Activated naive CD4-positive, alpha-beta T cell treated with anti-CD3 and anti-CD28 coated beads, Interleukin-2, amount 50 U/mL, for 72 hours (primary cell): ENCODE data around the gene USP12. TPM values are rescaled to one million over a fixed set of nuclear protein-coding genes. Genes with fewer than 3 reads are reported as not detected.
"Not testable (repeated sequence)": the region's sequence is repeated elsewhere in the genome, so short reads cannot be mapped to it uniquely, and the experiment has no call there.

Experiments
- ATAC-seq, 2 donors: fragments of 150-1000 bp; cut with Tn5 transposase; 2 replicates each; pipeline ENCODE4 v1.10.0; 2021; ENCODE audit warnings: mild to moderate bottlenecking in 2 of 2, moderate library complexity in 2 of 2
- DNase-seq, 2 donors: peaks; one replicate each; pipeline ENCODE4 v3.0.0; 2021 to 2022; ENCODE audit warnings: low spot score in 2 of 2
- H3K27ac Mint-ChIP-seq, 2 donors: one replicate each; pipeline ENCODE4 v1.8.0; 2022; ENCODE audit warnings: mild to moderate bottlenecking in 2 of 2, mixed read lengths in 2 of 2
- H3K36me3 Mint-ChIP-seq, 2 donors: one replicate each; pipeline ENCODE4 v1.8.0; 2022; ENCODE audit warnings: mixed read lengths in 2 of 2
- H3K9me3 Mint-ChIP-seq, 2 donors: one replicate each; pipeline ENCODE4 v1.8.0; 2022; ENCODE audit warnings: mixed read lengths in 2 of 2
- total RNA-seq, 2 donors: library from RNA; stranded (reverse); gene quantifications; one replicate each; pipeline ENCODE4 v1.2.3, GENCODE V29; 2022

The USP12 gene
- total RNA-seq, 2 donors from 2014 or later, result 34.8 to 35.6 TPM

DNA sequence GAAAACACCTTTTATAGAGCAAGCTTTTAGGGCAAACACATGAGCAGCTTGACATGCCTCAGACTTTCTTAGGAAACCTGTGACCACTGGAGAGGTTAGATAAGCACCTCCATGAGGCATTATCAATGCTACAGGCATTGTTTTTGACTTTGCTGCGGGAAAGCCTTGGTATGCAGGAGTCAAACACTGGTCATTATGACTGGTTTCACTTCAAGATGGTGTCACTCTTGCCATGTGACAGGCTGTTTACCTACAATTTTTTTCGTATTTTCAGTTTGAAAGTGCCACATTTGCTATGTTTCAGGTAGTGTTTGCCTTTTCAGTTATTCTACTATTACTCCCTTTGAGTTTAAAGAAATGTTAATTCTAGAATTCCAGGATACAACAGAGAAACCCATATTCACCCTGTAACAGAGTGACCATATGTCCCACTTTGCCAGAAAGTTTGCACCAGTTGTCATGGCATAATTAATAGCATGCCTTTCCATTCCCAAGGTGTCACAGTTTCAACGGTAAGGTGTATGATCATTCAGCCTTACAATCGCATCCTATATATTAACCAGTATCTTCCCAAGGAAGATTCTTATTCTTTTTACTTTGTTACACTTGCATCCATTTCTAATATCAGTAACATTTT lies 33.0 kb downstream of the USP12 start:
- no peak overlapping the region for H3K27ac Mint-ChIP-seq
- H3K9me3 Mint-ChIP-seq, result no peaks in the 10 kb centered on the region

DNA sequence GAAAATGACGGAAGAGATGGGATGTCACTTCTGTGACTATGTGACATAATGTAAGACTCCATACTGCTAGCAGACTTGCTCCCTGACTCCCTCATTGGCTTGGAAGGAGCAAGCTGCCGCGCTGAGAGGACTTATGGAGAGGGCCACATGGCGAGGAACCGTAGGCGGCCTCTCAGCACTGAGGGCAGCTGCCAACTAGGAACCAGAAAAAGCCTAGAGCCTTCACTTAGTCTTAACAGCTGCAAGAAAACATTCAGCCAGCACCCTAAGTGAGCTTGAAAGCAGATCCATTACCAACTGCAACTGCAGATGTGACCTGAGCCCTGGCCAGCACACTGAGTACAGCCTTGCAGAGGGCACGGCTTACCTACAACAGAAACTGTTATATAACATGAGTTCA lies 33.9 kb downstream of the USP12 start:
- ATAC-seq (no peak), DNase-seq (no peak)
- Mint-ChIP-seq H3K36me3 (peaks cover 7 to 27% of the 10 kb centered on the region in 2 donors), H3K27ac (peak overlapping the region in 1 of 2 donors; percentile 47), H3K9me3 (no peaks in the 10 kb centered on the region)

More for the DNA sequence above, 33.0 kb downstream of the USP12 start:
- ATAC-seq (peak; percentile 71 to 80), DNase-seq (no peak)
- H3K36me3 Mint-ChIP-seq, result peaks cover 10 to 35% of the 10 kb centered on the region in 2 donors

DNA sequence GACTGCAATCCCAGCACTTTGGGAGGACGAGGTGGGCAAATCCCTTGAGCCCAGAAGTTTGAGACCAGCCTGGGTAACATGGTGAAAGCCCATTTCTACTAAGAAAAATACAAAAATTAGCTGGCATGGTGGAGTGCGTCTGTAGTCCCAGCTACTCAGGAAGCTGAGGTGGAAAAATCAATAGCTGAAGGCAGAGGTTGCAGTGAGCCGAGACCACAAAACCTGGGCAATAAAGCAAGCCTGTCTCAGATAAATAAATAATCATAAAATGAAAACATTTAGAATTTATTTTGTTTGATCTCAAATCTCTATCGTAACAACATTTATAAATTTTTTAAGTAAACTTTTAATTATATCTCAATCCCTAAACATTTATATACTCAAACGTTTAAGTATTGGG lies 36.6 kb downstream of the USP12 start:
- peaks cover 0 to 6% of the 10 kb centered on the region in 2 donors for H3K9me3 Mint-ChIP-seq
- no peak overlapping the region for H3K27ac Mint-ChIP-seq
- DNase-seq (no peak), ATAC-seq (no peak)
- peaks cover 8 to 18% of the 10 kb centered on the region in 2 donors for H3K36me3 Mint-ChIP-seq

DNA sequence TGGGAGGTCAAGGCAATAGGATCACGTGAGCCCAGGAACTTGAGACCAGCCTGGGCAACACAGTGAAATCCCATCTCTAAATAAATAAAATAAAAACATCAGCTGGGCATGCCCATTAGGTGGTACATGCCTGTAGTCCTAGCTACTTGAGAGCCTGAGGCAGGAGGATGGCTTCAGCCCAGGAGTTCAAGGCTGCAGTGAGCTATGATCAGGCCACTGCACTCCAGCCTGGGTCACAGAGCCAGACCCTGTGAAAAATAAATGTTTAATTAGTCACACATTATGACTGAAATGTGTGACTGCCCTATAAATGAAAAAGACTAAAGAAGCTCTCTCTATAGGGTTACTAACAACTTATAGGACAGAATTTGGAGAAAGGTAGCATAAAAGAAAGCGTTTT lies 37.7 kb downstream of the USP12 start:
- peaks cover 0 to 6% of the 10 kb centered on the region in 2 donors for H3K9me3 Mint-ChIP-seq
- ATAC-seq (no peak), DNase-seq (no peak)
- peaks cover 8 to 21% of the 10 kb centered on the region in 2 donors for H3K36me3 Mint-ChIP-seq
- peak overlapping the region in 1 of 2 donors; percentile 70 for H3K27ac Mint-ChIP-seq

DNA sequence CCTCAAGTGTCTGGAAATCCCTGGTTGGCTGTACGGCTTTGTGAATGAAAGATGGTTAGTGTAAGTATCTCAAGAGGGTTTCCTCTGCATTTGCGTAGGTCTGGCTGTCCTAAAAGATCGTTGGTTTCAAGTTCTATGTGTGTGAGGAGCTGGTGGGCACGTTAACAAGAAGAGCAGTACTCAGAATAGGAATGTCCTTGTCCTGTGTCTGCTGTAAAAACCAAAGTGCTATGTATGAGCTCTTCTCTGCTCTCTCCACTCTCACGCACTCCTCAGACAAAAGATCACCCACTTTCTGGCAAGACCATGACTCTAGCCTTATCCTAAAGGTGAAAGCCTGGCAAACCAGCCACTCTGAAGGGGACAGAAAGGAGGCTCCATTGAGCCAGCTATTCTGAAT lies 39.1 kb downstream of the USP12 start:
- H3K27ac Mint-ChIP-seq, result peak overlapping the region; percentile 65 to 95
- H3K36me3 Mint-ChIP-seq, result peaks cover 8 to 25% of the 10 kb centered on the region in 2 donors
- DNase-seq (no peak), ATAC-seq (peak in 1 of 2 donors; percentile 12)
- H3K9me3 Mint-ChIP-seq, result peaks cover 0 to 6% of the 10 kb centered on the region in 2 donors

DNA sequence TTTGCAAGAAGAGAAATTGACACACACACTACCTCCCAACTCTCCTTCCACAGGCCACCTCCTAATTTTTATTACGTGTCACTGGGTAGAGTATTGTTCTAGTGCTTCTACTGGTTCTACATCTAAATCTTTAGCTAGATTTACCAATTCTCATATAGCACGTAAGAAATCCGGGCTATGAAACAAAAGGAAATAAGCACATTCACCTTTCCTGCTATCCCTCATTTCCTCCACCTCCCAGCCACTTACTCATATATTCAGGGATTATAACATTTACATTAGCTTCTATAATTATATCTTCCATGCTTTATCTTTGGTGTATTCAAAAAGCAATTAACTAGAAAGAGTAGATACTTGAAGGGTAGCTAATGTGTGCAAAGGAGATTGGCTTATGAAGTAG lies 39.7 kb downstream of the USP12 start:
- H3K27ac Mint-ChIP-seq, result peak overlapping the region; percentile 65 to 95
- ATAC-seq, result no peak
- DNase-seq, result no peak
- peaks cover 8 to 30% of the 10 kb centered on the region in 2 donors for H3K36me3 Mint-ChIP-seq
- H3K9me3 Mint-ChIP-seq, result peaks cover 0 to 6% of the 10 kb centered on the region in 2 donors

DNA sequence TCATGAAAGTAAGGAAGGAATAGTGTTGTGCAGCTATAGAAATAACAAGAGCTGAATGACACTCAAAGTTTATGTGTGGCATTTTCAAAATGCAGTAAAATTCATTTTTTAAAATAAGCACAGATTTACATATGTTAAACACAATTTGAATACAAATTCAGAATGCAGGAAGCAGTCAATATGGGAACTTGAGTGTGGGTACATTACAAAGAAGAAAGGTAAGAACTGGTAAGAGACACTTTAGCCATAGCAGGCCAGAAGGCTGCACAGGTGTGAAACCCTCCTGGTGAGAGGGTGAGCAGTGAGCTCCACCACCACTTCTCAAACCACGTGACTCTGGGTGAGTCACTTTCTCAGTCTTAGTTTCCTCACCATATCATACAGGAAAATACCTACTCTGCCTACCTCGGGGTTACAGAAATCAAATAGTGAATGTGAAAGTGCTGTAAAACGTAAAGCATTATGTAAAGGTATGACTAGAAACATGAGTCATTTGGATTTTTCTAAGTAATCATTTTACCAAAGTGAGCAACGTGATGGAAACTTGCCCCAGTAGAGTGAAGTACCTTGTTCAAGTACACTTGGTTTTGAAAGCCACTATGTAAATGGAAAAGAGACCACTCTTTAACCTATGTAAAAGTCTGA lies 40.5 kb downstream of the USP12 start:
- DNase-seq (peak; percentile 73 to 80), ATAC-seq (peak; percentile 94)
- H3K36me3 Mint-ChIP-seq, result peaks cover 12 to 36% of the 10 kb centered on the region in 2 donors
- peak overlapping the region; percentile 95 to 98 for H3K27ac Mint-ChIP-seq
- peaks cover 0 to 6% of the 10 kb centered on the region in 2 donors for H3K9me3 Mint-ChIP-seq

DNA sequence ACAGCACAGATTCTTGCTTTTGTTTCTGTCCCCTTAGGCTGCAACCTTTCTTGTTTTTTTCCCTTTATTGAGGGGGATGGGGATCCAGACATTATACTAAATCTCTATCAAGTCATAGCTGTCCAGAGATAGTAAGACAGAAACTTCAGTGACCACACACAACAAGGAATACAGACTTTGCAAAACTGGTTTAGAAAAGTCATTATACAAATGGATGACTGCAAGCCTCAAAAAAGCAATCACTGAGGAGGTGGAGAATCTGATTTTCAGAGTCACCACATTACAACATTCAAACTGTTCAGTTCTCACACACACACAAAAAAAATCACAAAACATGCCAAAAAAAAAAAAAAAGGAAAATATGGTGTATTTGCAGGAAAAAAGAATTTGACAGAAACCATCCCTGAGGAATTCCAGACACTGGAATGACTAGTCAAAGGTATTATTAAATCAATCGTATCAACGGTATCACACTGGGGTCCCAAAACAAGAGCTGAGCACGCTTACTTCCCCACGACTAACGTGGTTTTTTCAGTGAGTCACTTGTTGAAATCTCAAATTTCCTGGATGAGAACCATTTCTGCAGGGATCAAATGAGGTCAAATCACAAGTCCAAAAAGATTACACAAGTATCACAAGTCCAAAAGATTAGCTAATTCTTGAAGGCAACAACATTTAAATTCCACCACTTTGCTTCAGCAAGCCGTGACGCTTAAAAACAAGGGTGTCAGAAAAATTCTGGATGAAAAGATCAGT lies 41.2 kb downstream of the USP12 start:
- ATAC-seq, result peak; percentile 30 to 44
- Mint-ChIP-seq H3K27ac (peak overlapping the region; percentile 95 to 98), H3K36me3 (peaks cover 14 to 43% of the 10 kb centered on the region in 2 donors), H3K9me3 (peaks cover 0 to 6% of the 10 kb centered on the region in 2 donors)
- DNase-seq, result no peak

DNA sequence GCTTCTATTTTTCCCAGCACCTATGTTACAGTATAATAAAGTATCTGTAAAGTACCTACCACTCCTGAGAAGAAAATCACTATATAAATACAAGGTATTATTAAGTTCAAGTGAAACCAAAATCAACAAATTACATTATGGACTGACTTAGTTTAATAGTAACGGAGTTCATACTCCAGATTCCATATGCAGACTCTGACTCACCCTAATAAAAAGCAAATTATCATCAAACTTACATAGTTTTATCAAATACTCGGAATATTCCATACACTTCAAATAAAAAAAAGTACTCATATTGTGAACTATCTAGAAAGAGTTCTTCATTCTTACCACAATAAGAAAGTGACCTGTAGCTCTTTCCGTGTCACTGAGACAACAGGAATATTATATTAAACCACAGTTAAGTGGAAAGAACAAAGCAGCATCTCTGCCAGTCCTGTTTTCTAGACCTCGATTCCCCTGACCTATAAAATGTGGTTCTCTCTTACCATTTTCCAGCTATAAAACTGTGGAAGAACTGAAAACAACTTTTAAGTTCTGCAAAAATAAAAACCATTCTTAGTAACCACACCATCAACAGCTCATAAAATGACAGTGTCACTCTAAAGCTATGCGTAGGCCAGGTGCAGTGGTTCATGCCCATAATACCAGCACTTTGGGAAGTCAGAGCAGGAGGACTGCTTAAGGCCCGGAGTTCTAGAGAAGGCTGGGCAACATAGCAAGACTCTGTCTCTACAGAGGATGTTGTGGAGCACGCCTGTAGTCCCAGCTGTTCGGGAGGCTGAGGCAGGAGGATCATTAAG lies 42.6 kb downstream of the USP12 start:
- Mint-ChIP-seq H3K36me3 (peaks cover 21 to 57% of the 10 kb centered on the region in 2 donors), H3K27ac (peak overlapping the region in 1 of 2 donors; percentile 98), H3K9me3 (peaks cover 7 to 11% of the 10 kb centered on the region in 2 donors)
- no peak for DNase-seq
- ATAC-seq, result no peak

DNA sequence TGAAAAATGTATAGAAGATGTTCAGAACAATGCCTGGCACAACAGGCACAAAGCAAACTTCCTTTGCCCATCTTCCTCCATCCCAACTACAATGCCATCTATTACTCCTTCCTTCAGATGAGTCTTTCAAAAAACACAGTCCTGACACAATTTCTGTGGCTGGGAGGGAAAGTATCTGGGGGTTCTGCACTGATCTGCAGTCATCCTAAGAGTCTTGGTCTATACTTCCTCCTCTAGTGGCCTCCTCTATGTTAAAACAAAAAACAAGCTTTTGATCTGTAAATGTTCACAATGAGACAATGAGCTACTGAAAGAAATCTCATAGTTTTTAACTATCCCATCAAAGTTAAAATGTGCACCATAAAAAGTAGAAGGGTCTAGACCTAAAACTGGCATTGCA lies 44.8 kb downstream of the USP12 start:
- DNase-seq (no peak), ATAC-seq (no peak)
- Mint-ChIP-seq H3K36me3 (peaks cover 36 to 77% of the 10 kb centered on the region in 2 donors), H3K27ac (no peak overlapping the region), H3K9me3 (peaks cover 19 to 23% of the 10 kb centered on the region in 2 donors)

DNA sequence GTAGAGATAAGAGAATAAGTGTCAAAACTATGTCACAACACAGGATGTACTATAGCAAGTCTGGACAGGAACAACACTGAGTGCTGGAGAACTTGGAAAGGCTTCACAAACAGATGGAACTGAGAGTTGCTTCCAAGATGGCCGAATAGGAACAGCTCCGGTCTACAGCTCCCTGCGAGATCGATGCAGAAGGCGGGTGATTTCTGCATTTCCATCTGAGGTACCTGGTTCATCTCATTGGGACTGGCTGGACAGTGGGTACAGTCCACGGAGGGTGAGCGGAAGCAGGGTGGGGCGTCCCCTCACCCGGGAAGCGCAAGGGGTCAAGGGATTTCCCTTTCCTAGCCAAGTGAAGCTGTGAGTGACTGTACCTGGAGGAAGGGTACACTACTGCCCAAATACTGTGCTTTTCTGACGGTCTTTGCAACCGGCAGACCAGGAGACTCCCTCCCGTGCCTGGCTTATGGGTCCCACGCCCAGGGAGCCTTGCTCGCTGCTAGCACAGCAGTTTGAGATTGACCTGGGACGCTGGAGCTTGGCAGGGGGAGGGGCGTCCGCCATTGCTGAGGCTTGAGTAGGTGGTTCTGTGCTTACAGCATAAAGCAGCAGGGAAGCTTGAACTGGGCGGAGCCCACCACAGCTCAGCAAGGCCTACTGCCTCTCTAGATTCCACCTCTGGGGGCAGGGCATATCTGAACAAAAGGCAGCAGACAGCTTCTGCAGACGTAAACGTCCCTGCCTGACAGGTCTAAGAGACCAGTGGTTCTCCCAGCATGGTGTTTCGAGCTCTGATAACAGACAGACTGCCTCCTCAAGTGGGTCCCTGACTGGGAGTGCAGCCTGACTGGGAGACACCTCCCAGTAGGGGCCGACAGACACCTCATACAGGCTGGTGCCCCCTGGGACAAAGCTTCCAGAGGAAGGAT lies 46.0 kb downstream of the USP12 start:
- DNase-seq (no peak), ATAC-seq (no peak)
- Mint-ChIP-seq H3K36me3 (peaks cover 40 to 88% of the 10 kb centered on the region in 2 donors), H3K9me3 (peaks cover 18 to 28% of the 10 kb centered on the region in 2 donors), H3K27ac (no peak overlapping the region)

DNA sequence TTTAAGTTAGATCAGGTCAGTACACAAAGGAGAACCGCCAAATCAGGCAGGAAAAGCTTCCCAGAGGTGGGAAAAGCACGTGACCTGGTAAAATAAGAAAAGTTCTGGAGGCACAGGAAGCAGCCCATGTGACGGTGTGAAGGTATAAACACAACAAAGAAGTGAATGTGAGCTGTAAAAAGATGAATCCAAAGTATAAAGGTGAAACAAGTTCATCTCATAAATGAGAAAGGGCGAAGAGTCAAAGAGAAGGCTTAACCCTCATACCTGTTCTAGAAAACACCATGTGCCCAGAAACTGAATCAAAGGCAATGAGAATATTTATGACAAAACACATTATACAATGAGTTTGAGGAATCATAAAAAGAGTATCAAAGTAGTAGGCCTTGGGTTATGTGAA lies 47.0 kb downstream of the USP12 start:
- ATAC-seq (no peak), DNase-seq (no peak)
- Mint-ChIP-seq H3K36me3 (peaks cover 34 to 88% of the 10 kb centered on the region in 2 donors), H3K9me3 (peaks cover 14 to 28% of the 10 kb centered on the region in 2 donors), H3K27ac (no peak overlapping the region)

DNA sequence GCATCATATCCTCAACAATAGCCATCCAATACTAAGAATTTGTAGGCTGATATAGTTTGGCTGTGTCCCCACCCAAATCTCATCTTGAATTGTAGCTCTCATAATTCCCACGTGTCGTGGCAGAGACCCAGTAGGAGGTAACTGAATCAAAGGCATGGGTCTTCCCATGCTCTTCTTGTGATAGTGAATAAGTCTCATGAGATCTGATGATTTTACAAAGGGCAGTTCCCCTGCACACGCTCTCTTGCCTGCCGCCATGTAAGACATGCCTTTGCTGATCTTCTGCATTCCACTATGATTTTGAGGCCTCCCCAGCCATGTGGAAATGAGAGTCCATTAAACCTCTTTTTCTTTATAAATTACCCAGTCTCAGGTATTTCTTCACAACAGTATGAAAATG lies 48.2 kb downstream of the USP12 start:
- not testable (repeated sequence) for DNase-seq, ATAC-seq
- peaks cover 14 to 28% of the 10 kb centered on the region in 2 donors for H3K9me3 Mint-ChIP-seq
- peaks cover 39 to 89% of the 10 kb centered on the region in 2 donors for H3K36me3 Mint-ChIP-seq
- peak overlapping the region in 1 of 2 donors; percentile 26 for H3K27ac Mint-ChIP-seq

DNA sequence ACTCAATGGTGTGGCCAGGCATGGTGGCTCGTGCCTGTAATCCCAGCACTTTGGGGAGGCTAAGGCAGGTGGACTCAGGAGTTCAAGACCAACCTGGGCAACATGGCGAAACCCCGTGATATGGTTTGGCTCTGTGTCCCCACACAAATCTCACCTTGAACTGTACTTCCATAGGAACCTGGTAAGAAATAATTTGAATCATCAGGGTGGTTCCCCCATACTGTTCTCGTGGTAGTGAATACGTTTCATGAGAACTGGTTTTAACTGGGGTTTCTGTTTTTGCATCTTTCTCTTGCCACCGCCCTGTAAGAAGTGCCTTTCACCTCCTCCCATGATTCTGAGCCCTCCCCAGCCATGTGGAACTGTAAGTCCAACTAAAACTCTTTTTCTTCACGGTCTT lies 49.6 kb downstream of the USP12 start:
- H3K9me3 Mint-ChIP-seq, result peaks cover 14 to 28% of the 10 kb centered on the region in 2 donors
- ATAC-seq, result peak in 1 of 2 donors; percentile 79

DNA sequence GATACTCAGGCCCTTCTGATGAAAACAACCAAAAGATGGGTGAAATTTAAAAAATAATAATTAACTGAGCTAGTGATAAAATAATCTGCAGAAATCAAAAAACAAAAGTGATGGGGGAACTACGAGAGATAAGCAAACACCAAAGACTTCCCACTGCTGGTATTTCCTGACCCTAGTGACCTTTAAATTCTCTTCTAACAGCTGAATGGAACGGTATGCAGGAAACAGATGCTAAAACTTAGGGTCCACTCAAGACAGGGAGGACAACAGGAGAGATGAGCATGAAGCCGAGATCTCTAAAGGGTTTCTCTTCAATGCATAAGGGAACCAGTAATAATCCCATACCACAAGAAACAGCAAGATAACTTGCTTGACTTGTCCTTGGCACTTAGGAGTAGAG lies 50.8 kb downstream of the USP12 start:
- H3K36me3 Mint-ChIP-seq, result peaks cover 34 to 72% of the 10 kb centered on the region in 2 donors
- ATAC-seq, result no peak
- peak overlapping the region in 1 of 2 donors; percentile 30 for H3K27ac Mint-ChIP-seq
- H3K9me3 Mint-ChIP-seq, result peaks cover 14 to 28% of the 10 kb centered on the region in 2 donors
- DNase-seq, result no peak

More for the DNA sequence above, 49.6 kb downstream of the USP12 start:
- no peak for DNase-seq
- Mint-ChIP-seq H3K36me3 (peaks cover 40 to 81% of the 10 kb centered on the region in 2 donors), H3K27ac (no peak overlapping the region)
